PC-3 (cell line): ENCODE data around the gene TOMM20. TPM values are rescaled to one million over a fixed set of nuclear protein-coding genes. Genes with fewer than 3 reads are reported as not detected.

ENCODE experiments used
- ATAC-seq: fragments of 200-7000 bp; cut with Tn5 transposase; 2 replicates; pipeline ENCODE4 v1.9.1; 2020; ENCODE audit warnings: mild to moderate bottlenecking, moderate library complexity
- BruUV-seq: library from RNA; stranded (reverse); fragments of 400-500 nt; replicated peaks from 2 replicates; lab custom pipeline; 2021; lab: Mats Ljungman, UMichigan
- CTCF ChIA-PET: fragments of 300-600 bp; sonication (Branson Sonifier 250); formaldehyde crosslinking; loops from one replicate; lab custom pipeline; 2022; ENCODE audit warnings: antibody characterized with exemption; lab: Charles Lee
- POLR2A ChIA-PET: fragments of 300-600 bp; sonication (Branson Sonifier 250); formaldehyde crosslinking; loops from one replicate; lab custom pipeline; 2022; ENCODE audit warnings: antibody characterized with exemption; ENCODE audit not compliant: unreplicated experiment; lab: Charles Lee
- DNase-seq: peaks from one replicate; pipeline ENCODE4 v3.0.0-alpha.2; 2015
- H2AFZ ChIP-seq: fragments of 300-600 bp; sonication (generic); 2 replicates; pipeline ENCODE4 v1.6.0; 2016; ENCODE audit warnings: antibody characterized with exemption, low read length
- H3F3A ChIP-seq: fragments of 300-600 bp; sonication (generic); one replicate; pipeline ENCODE4 v1.6.0; 2017; ENCODE audit warnings: antibody characterized with exemption, low read length, control low read depth, mild to moderate bottlenecking; ENCODE audit not compliant: unreplicated experiment
- H3K27ac ChIP-seq: fragments of 300-600 bp; sonication (generic); 2 replicates; pipeline ENCODE4 v1.5.1; 2016; ENCODE audit warnings: mild to moderate bottlenecking, low read length
- H3K27me3 ChIP-seq: fragments of 300-600 bp; sonication (generic); 2 replicates; pipeline ENCODE4 v1.6.1; 2016; ENCODE audit warnings: low read length, mixed read lengths
- H3K36me3 ChIP-seq: fragments of 300-600 bp; sonication (generic); 2 replicates; pipeline ENCODE4 v1.6.1; 2016; ENCODE audit warnings: low read depth, mixed run types, low read length, mixed read lengths
- H3K4me1 ChIP-seq: fragments of 300-600 bp; sonication (generic); 2 replicates; pipeline ENCODE4 v1.5.1; 2016; ENCODE audit warnings: low read length; ENCODE audit not compliant: insufficient read depth
- H3K4me2 ChIP-seq: fragments of 300-600 bp; sonication (generic); 2 replicates; pipeline ENCODE4 v1.6.0; 2016; ENCODE audit warnings: low read length
- H3K4me3 ChIP-seq: fragments of 300-600 bp; sonication (generic); 2 replicates; pipeline ENCODE4 v1.5.1; 2016; ENCODE audit warnings: mild to moderate bottlenecking, low read length, mixed read lengths
- H3K79me2 ChIP-seq: fragments of 300-600 bp; sonication (generic); 2 replicates; pipeline ENCODE4 v1.6.1; 2017; ENCODE audit warnings: low read length, mixed read lengths
- H3K9ac ChIP-seq: fragments of 300-600 bp; sonication (generic); 2 replicates; pipeline ENCODE4 v1.6.0; 2016; ENCODE audit warnings: mild to moderate bottlenecking, low read length
- H3K9me2 ChIP-seq: fragments of 300-600 bp; sonication (generic); replicated peaks from 2 replicates; pipeline ENCODE4 v1.6.1; 2016; ENCODE audit warnings: mixed run types, low read length, mixed read lengths
- H3K9me3 ChIP-seq: fragments of 300-600 bp; sonication (generic); 2 replicates; pipeline ENCODE4 v1.6.1; 2016; ENCODE audit warnings: low read length, mixed read lengths
- H4K20me1 ChIP-seq: fragments of 300-600 bp; sonication (generic); 2 replicates; pipeline ENCODE4 v1.6.1; 2016; ENCODE audit warnings: low read length, mixed read lengths
- CTCF ChIP-seq: fragments of 300-600 bp; sonication (generic); conservative IDR thresholded peaks from 2 replicates; pipeline ENCODE4 v1.5.1; 2017; ENCODE audit warnings: antibody characterized with exemption, low read depth, mild to moderate bottlenecking, low read length
- EZH2 ChIP-seq: fragments of 300-600 bp; sonication (generic); IDR thresholded peaks from one replicate; pipeline ENCODE4 v1.6.1; 2017; ENCODE audit warnings: antibody characterized with exemption, mild to moderate bottlenecking, low read length; ENCODE audit not compliant: unreplicated experiment
- EZH2phosphoT487 ChIP-seq: fragments of 300-600 bp; sonication (generic); IDR thresholded peaks from 2 replicates; pipeline ENCODE4 v1.6.1; 2018; ENCODE audit warnings: mild to moderate bottlenecking, antibody characterized with exemption, low read length, borderline replicate concordance
- intact Hi-C: fragments of 100-400 bp; cut with micrococcal nuclease; formaldehyde crosslinking; loops from 2 replicates; pipeline ENCODE4 v1.9.0; 2023
- total RNA-seq: library from RNA; depleted of rRNA; stranded (reverse); fragments of >200 nt; gene quantifications from 2 replicates; pipeline ENCODE4 v1.2.3, GENCODE V29; 2014

TOMM20 gene
- total RNA-seq, 1 experiment from 2014 or later, result 48.0 TPM

DNA sequence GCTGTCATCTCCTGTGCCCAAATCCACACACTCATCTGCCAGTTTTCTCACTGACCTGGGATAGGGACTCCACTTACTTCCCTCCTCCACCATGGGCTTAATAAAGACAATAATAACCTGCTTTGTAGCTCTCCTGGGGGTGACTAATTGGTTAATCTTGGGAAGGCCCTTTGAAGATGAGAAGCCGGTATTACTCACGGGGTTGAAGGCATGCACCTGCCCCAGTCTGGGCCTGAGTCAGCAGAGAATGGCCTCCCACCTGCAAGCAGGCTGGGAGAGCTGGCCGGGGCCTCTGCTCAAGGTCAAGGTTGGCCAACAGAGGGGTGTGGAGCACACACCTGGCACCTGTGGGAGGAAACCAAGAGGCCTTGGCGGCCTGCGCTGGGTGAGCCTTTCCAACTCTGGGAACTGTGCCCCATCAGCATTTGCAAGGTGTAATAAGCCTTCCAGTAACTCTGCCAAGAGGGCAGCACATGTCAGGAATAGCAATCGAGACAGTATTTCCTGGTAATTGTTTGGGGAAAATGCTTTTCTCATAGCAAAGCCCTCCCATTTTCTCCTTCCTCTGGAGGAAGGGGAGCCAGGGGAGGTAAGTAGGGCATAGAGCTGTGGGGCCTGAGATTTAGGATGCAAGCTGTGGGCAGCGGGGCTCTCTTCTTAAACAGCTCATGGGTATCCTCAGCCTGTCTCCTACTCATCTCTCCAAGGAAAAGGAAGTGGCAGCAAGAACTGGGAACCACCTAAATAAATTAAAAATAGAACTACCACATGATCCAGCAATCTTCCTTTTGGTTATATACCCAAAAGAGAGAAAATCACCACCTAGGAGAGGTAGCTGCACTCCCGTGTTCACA lies 49.0 kb downstream of the TOMM20 start:
- Histone ChIP-seq H3K4me3 (no peak overlapping the region), H3F3A (peaks cover 12% of the 10 kb centered on the region), H3K79me2 (no peaks in the 10 kb centered on the region), H3K36me3 (no peaks in the 10 kb centered on the region; the same call in 1 of the 2 replicates), H4K20me1 (no peaks in the 10 kb centered on the region), H3K9me3 (no peaks in the 10 kb centered on the region), H3K4me1 (peaks cover 60% of the 10 kb centered on the region), H2AFZ (no peak overlapping the region), H3K9ac (peak overlapping the region; percentile 71), H3K9me2 (no peaks in the 10 kb centered on the region), H3K27me3 (no peaks in the 10 kb centered on the region), H3K4me2 (peak overlapping the region; percentile 68), H3K27ac (peak overlapping the region; percentile 95)
- CTCF ChIA-PET, result interaction anchor here (0.6 to 0.9 kb wide), 2 partner anchors 55 to 59 kb away, joined by 3 read pairs; no protein-coding TSS in a partner anchor
- no peak for TF ChIP-seq EZH2phosphoT487
- TF ChIP-seq EZH2, result no peak
- TF ChIP-seq CTCF, result no peak
- no TSS peak for BruUV-seq
- POLR2A ChIA-PET, result interaction anchor here (0.5 to 0.7 kb wide), 4 partner anchors 82 to 543 kb away, joined by 3 to 7 read pairs (median 3); no protein-coding TSS in a partner anchor
- peak; percentile 93 for DNase-seq
- peak; percentile 39 for ATAC-seq
- intact Hi-C loops, result loop anchor here (5.0 kb wide), 1 partner anchor 232 kb away; no protein-coding TSS in a partner anchor

GRCh38 chr1:235078480-235079381 lies 49.9 kb downstream of the TOMM20 start:
- H3F3A ChIP-seq, result peaks cover 12% of the 10 kb centered on the region
- no peaks in the 10 kb centered on the region for H4K20me1 ChIP-seq
- ChIA-PET CTCF (interaction anchor here (0.9 kb wide), 1 partner anchor 58 kb away, joined by 3 read pairs; no protein-coding TSS in a partner anchor), POLR2A (interaction anchor here (0.5 to 0.6 kb wide), 2 partner anchors 354 to 542 kb away, joined by 3 to 7 read pairs; no protein-coding TSS in a partner anchor)
- no peak for ATAC-seq
- H3K9me3 ChIP-seq, result no peaks in the 10 kb centered on the region
- DNase-seq, result peak; percentile 47
- H3K9me2 ChIP-seq, result no peaks in the 10 kb centered on the region
- H3K79me2 ChIP-seq, result no peaks in the 10 kb centered on the region
- no TSS peak for BruUV-seq
- H3K9ac ChIP-seq, result peak overlapping the region; percentile 71
- TF ChIP-seq EZH2phosphoT487 (no peak), EZH2 (no peak), CTCF (no peak)
- peak overlapping the region; percentile 68 for H3K4me2 ChIP-seq
- H3K36me3 ChIP-seq, result no peaks in the 10 kb centered on the region; the same call in 1 of the 2 replicates
- no peak overlapping the region for H2AFZ ChIP-seq
- peak overlapping the region; percentile 95 for H3K27ac ChIP-seq
- no peak overlapping the region for H3K4me3 ChIP-seq
- intact Hi-C loops, result no loop called here
- peaks cover 65% of the 10 kb centered on the region for H3K4me1 ChIP-seq
- H3K27me3 ChIP-seq, result no peaks in the 10 kb centered on the region
